Measurements from ENCODE around the gene PTPRA.

DNA sequence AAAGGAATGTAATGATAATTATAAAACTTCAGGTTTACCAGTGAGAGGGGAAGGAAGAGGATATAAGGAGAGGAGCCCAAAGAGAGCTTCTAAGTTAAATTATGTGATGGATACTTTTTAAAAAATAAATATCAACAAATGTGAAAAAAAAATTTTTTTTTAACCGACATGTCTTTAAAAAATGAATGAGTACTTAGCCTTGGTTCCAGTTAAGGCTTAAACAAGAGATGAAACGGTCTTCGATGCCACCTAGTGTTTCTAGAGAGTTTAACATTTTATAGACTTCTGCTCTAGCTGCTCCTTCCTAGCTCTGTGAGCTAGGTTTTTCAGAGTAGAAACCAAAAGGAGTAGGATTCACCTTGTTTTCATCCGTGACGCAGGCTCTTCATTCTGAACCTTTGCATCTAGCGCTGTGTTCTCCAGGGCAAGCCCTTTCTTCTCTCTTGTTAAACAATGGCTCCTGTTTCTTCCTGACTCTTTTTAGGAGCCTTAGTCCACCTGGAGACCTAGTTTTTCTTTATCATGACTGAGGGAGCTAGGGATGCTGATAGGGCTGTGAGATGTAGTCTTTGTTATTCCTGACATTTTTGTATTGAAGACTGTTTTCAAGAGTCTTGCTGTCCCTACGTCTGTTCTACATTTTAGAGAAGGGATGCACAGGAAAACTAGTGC is 127.7 kb downstream of the PTPRA start:
- no peak for TF ChIP-seq POLR2A (IDR thresholded peaks at IDR 0.05; ENCODE audit: low read depth, low read length)
- no peak for TF ChIP-seq POLR2AphosphoS5 (IDR thresholded peaks at IDR 0.05; ENCODE audit: low read depth, low read length)
- no peak for TF ChIP-seq SPI1 (IDR thresholded peaks at IDR 0.05; ENCODE audit: low read depth, low read length)
- no peak for TF ChIP-seq POU2F2 (IDR thresholded peaks at IDR 0.05; ENCODE audit: low read depth, low read length)

Measured in GM12891 (cell line).